ENCODE data around the gene LHFPL2.

LHFPL2 gene

GRCh38 chr5:78505860-78506259, 142.7 kb downstream of the LHFPL2 start:
- Histone ChIP-seq H3K36me3 (ENCODE audit: control insufficient read depth, low read length) (no peaks in the 10 kb centered on the region), H3K9me3 (ENCODE audit: control insufficient read depth, insufficient read depth, low read length) (no peaks in the 10 kb centered on the region), H3K4me2 (ENCODE audit: low read length) (no peak overlapping the region), H3F3A (ENCODE audit: control insufficient read depth, insufficient read depth) (no peaks in the 10 kb centered on the region), H3K27me3 (ENCODE audit: control insufficient read depth, low read length) (peaks cover 25% of the 10 kb centered on the region), H3K27ac (ENCODE audit: low read depth, low read length) (no peak overlapping the region), H3K9me2 (replicated peaks; ENCODE audit: control insufficient read depth, low read length) (no peaks in the 10 kb centered on the region), H4K20me1 (ENCODE audit: control insufficient read depth, insufficient read depth, low read depth, low read length) (no peaks in the 10 kb centered on the region), H3K4me3 (ENCODE audit: low read length) (no peak overlapping the region), H3K4me1 (ENCODE audit: control insufficient read depth, low read length) (peaks cover 13% of the 10 kb centered on the region), H3K79me2 (ENCODE audit: control insufficient read depth, low read length) (no peaks in the 10 kb centered on the region)
- TF ChIP-seq EZH2phosphoT487 (IDR thresholded peaks at IDR 0.05; ENCODE audit: borderline replicate concordance, low read length) (no peak), CTCF (IDR thresholded peaks at IDR 0.05; ENCODE audit: low read depth, low read length, poor library complexity, severe bottlenecking) (no peak)

GRCh38 chr5:78504704-78505677, 143.6 kb downstream of the LHFPL2 start:
- no peaks in the 10 kb centered on the region for H4K20me1 ChIP-seq (ENCODE audit: control insufficient read depth, insufficient read depth, low read depth, low read length)
- H3K27me3 ChIP-seq (ENCODE audit: control insufficient read depth, low read length), result peaks cover 17% of the 10 kb centered on the region
- no peak overlapping the region for H3K4me3 ChIP-seq (ENCODE audit: low read length)
- H3K9me2 ChIP-seq (replicated peaks; ENCODE audit: control insufficient read depth, low read length), result no peaks in the 10 kb centered on the region
- no peak overlapping the region for H3K27ac ChIP-seq (ENCODE audit: low read depth, low read length)
- TF ChIP-seq EZH2phosphoT487 (IDR thresholded peaks at IDR 0.05; ENCODE audit: borderline replicate concordance, low read length), result no peak
- no peak for TF ChIP-seq CTCF (IDR thresholded peaks at IDR 0.05; ENCODE audit: low read depth, low read length, poor library complexity, severe bottlenecking)
- H3K4me2 ChIP-seq (ENCODE audit: low read length), result no peak overlapping the region
- H3K79me2 ChIP-seq (ENCODE audit: control insufficient read depth, low read length), result no peaks in the 10 kb centered on the region
- H3F3A ChIP-seq (ENCODE audit: control insufficient read depth, insufficient read depth), result no peaks in the 10 kb centered on the region
- no peaks in the 10 kb centered on the region for H3K36me3 ChIP-seq (ENCODE audit: control insufficient read depth, low read length)
- H3K9me3 ChIP-seq (ENCODE audit: control insufficient read depth, insufficient read depth, low read length), result no peaks in the 10 kb centered on the region
- peaks cover 6% of the 10 kb centered on the region for H3K4me1 ChIP-seq (ENCODE audit: control insufficient read depth, low read length)

GRCh38 chr5:78503958-78504653, 144.5 kb downstream of the LHFPL2 start:
- H3F3A ChIP-seq (ENCODE audit: control insufficient read depth, insufficient read depth), result no peaks in the 10 kb centered on the region

More at GRCh38 chr5:78503958-78504653, 144.5 kb downstream of the LHFPL2 start:
- no peaks in the 10 kb centered on the region for H4K20me1 ChIP-seq (ENCODE audit: control insufficient read depth, insufficient read depth, low read depth, low read length)
- peaks cover 8% of the 10 kb centered on the region for H3K27me3 ChIP-seq (ENCODE audit: control insufficient read depth, low read length)
- no peak overlapping the region for H3K27ac ChIP-seq (ENCODE audit: low read depth, low read length)
- no peaks in the 10 kb centered on the region for H3K36me3 ChIP-seq (ENCODE audit: control insufficient read depth, low read length)
- TF ChIP-seq EZH2phosphoT487 (IDR thresholded peaks at IDR 0.05; ENCODE audit: borderline replicate concordance, low read length), result no peak
- TF ChIP-seq CTCF (IDR thresholded peaks at IDR 0.05; ENCODE audit: low read depth, low read length, poor library complexity, severe bottlenecking), result no peak
- H3K9me3 ChIP-seq (ENCODE audit: control insufficient read depth, insufficient read depth, low read length), result no peaks in the 10 kb centered on the region
- no peaks in the 10 kb centered on the region for H3K79me2 ChIP-seq (ENCODE audit: control insufficient read depth, low read length)
- H3K4me2 ChIP-seq (ENCODE audit: low read length), result no peak overlapping the region
- no peaks in the 10 kb centered on the region for H3K9me2 ChIP-seq (replicated peaks; ENCODE audit: control insufficient read depth, low read length)
- no peak overlapping the region for H3K4me3 ChIP-seq (ENCODE audit: low read length)
- no peaks in the 10 kb centered on the region; the same call in 1 of the 2 replicates for H3K4me1 ChIP-seq (ENCODE audit: control insufficient read depth, low read length)
